ENCODE measurements around the gene C1orf50. TPM values are rescaled to one million over a fixed set of nuclear protein-coding genes. Genes with fewer than 3 reads are reported as not detected.
A peak's percentile ranks its signal among the peaks of the same experiment; 100 is the strongest.

Gene C1orf50
- total RNA-seq, 1 donor from 2014 or later = 6.1 TPM

DNA sequence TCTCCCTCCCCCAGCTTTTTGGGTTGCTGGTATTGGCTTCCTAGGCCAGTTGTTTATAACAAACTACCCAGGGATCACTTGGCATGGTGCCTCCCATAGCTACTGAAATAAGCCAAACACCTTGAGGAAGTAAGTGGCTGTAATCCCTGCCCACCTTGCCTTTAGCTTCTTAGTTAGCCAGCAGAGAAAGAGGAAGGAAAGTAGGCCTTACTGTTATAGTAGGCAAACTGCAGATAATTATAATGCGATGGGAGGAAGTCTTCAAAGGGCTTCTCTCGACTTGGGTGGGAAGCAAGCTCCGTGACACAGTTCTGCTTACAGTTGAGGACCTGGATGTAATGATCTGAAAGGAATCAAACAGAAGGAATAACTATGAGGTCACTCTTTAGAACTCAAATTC is 8.4 kb upstream of the C1orf50 start:
- intact Hi-C loops (cut with DNase I) = no loop called here
- Histone ChIP-seq H3K27ac (no peak overlapping the region), H3K4me3 (no peak overlapping the region), H3K4me1 (no peaks in the 10 kb centered on the region), H3K9me3 (no peaks in the 10 kb centered on the region), H3K36me3 (peaks cover 74% of the 10 kb centered on the region), H3K27me3 (no peaks in the 10 kb centered on the region)
- no peak for DNase-seq
- TF ChIP-seq, protein P1, sequence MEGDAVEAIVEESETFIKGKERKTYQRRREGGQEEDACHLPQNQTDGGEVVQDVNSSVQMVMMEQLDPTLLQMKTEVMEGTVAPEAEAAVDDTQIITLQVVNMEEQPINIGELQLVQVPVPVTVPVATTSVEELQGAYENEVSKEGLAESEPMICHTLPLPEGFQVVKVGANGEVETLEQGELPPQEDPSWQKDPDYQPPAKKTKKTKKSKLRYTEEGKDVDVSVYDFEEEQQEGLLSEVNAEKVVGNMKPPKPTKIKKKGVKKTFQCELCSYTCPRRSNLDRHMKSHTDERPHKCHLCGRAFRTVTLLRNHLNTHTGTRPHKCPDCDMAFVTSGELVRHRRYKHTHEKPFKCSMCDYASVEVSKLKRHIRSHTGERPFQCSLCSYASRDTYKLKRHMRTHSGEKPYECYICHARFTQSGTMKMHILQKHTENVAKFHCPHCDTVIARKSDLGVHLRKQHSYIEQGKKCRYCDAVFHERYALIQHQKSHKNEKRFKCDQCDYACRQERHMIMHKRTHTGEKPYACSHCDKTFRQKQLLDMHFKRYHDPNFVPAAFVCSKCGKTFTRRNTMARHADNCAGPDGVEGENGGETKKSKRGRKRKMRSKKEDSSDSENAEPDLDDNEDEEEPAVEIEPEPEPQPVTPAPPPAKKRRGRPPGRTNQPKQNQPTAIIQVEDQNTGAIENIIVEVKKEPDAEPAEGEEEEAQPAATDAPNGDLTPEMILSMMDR (IDR thresholded peaks at IDR 0.05) = no peak
- ATAC-seq = no peak

DNA sequence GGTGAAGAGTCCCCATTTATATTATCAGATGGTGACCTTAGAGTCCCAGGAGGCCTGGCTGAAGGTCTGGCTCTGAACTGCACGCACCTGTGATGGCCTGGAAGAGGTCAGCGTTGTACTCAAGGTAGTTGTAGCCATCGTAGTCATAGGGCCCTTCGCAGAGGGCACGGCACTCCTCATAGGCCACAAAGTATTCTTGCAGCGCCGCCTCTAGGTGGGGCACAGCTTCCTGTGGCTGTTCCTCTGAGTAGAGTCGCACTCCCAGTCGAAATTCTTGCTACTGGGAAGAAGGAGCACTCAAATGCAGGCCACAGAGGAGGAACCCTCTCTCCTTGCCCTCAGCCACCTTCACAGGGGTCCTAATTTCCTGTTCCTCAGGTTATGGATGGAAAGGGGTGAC is 7.9 kb upstream of the C1orf50 start:
- no peak overlapping the region for H3K27ac ChIP-seq
- DNase-seq = no peak
- no peaks in the 10 kb centered on the region for H3K9me3 ChIP-seq
- H3K36me3 ChIP-seq = peaks cover 70% of the 10 kb centered on the region
- TF ChIP-seq, protein P1 (IDR thresholded peaks at IDR 0.05) = no peak
- peak; percentile 53 for ATAC-seq
- no peaks in the 10 kb centered on the region for H3K27me3 ChIP-seq
- no peaks in the 10 kb centered on the region for H3K4me1 ChIP-seq
- no peak overlapping the region for H3K4me3 ChIP-seq
- intact Hi-C loops (cut with DNase I) = no loop called here

DNA sequence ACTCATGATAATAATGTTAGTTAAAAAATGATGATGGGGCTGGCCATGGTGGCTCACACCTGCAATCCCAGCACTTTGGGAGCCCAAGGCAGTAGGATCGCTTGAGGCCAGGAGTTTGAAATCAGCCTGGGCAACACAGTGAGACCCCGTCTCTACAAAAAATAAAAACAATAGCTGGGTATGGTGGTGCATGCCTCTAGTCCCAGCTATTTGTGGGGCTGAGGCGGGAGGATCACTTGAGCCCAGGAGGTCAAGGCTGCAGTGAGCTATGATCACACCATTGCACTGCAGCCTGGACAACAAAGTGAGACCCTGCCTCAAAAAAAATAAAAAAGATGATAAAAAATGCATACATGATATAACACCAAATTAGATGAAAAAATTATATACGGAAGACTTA is 5.5 kb upstream of the C1orf50 start:
- no peak for ATAC-seq
- TF ChIP-seq, protein P1 (IDR thresholded peaks at IDR 0.05) = no peak
- intact Hi-C loops (cut with DNase I) = no loop called here
- no peaks in the 10 kb centered on the region for H3K9me3 ChIP-seq
- H3K27me3 ChIP-seq = no peaks in the 10 kb centered on the region
- no peak overlapping the region for H3K4me3 ChIP-seq
- H3K36me3 ChIP-seq = peaks cover 45% of the 10 kb centered on the region
- H3K27ac ChIP-seq = no peak overlapping the region
- DNase-seq = no peak
- H3K4me1 ChIP-seq = peaks cover 16% of the 10 kb centered on the region

- no peak for ATAC-seq
- TF ChIP-seq, protein P1 (IDR thresholded peaks at IDR 0.05) = no peak
Measured at GRCh38 chr1:42762269-42762668, 4.8 kb upstream of the C1orf50 start.

DNA sequence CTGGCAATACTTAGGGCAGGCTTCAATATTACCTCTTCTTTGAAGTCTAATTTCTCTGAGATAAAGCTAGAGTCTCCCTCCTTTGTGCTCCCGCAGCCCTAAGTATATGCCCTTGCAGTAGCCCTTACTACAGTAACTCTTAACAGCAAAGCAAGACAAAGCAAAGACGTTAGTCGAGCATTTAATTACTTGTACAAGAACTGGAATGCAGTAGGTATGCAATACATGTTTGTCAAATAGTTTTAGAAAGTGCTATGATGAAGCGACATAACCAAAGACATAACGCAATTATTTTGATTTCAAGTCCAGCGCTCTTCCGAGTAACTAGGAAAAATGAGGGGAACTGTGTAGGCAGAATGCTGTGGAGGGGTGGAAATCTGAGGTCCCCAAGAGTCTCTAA is 1.8 kb upstream of the C1orf50 start:
- peaks cover 14% of the 10 kb centered on the region for H3K36me3 ChIP-seq
- H3K27ac ChIP-seq = peak overlapping the region; percentile 94
- intact Hi-C loops (cut with DNase I) = no loop called here
- no peaks in the 10 kb centered on the region for H3K9me3 ChIP-seq
- peaks cover 28% of the 10 kb centered on the region for H3K4me1 ChIP-seq
- ATAC-seq (no peak), DNase-seq (no peak)
- TF ChIP-seq, protein P1 (IDR thresholded peaks at IDR 0.05) = no peak
- peak overlapping the region; percentile 88 for H3K4me3 ChIP-seq
- H3K27me3 ChIP-seq = no peaks in the 10 kb centered on the region

More at GRCh38 chr1:42762269-42762668, 4.8 kb upstream of the C1orf50 start:
- Histone ChIP-seq H3K36me3 (peaks cover 40% of the 10 kb centered on the region), H3K9me3 (no peaks in the 10 kb centered on the region), H3K27me3 (no peaks in the 10 kb centered on the region), H3K27ac (no peak overlapping the region), H3K4me3 (no peak overlapping the region), H3K4me1 (peaks cover 16% of the 10 kb centered on the region)
- no peak for DNase-seq
- intact Hi-C loops (cut with DNase I) = no loop called here
